ENCODE measurements around the gene STK32C.

Gene STK32C

GRCh38 chr10:132307823-132308586 is at the start of gene STK32C:
STK32C (minus strand) TSS chr10:132307950; CDS start chr10:132307833, 117 bp downstream.
- peak; percentile 93 for DNase-seq (ENCODE audit: low read depth)

- no peak for DNase-seq (ENCODE audit: low read depth)
Observed at GRCh38 chr10:132356621-132357195, 49.0 kb upstream of the STK32C start.

- no peak for DNase-seq (ENCODE audit: low read depth)
Observed at GRCh38 chr10:132355754-132356153, 48.0 kb upstream of the STK32C start.

- no peak for DNase-seq (ENCODE audit: low read depth)
Observed at GRCh38 chr10:132355297-132355696, 47.5 kb upstream of the STK32C start.

GRCh38 chr10:132354356-132355094 is 46.8 kb upstream of the STK32C start:
- no peak for DNase-seq (ENCODE audit: low read depth)

- no peak for DNase-seq (ENCODE audit: low read depth)
Observed at GRCh38 chr10:132353456-132354355, 46.0 kb upstream of the STK32C start.

GRCh38 chr10:132352462-132353308 is 44.9 kb upstream of the STK32C start:
- peak; percentile 79 for DNase-seq (ENCODE audit: low read depth)

GRCh38 chr10:132351611-132352010 is 43.9 kb upstream of the STK32C start:
- DNase-seq (ENCODE audit: low read depth) = no peak

- no peak for DNase-seq (ENCODE audit: low read depth)
Observed at GRCh38 chr10:132350946-132351345, 43.2 kb upstream of the STK32C start.

GRCh38 chr10:132350391-132350790 is 42.6 kb upstream of the STK32C start:
- no peak for DNase-seq (ENCODE audit: low read depth)

GRCh38 chr10:132349766-132350165 is 42.0 kb upstream of the STK32C start:
- DNase-seq (ENCODE audit: low read depth) = no peak

GRCh38 chr10:132347931-132348267 is 40.1 kb upstream of the STK32C start:
- DNase-seq (ENCODE audit: low read depth) = no peak

GRCh38 chr10:132347211-132347930 is 39.6 kb upstream of the STK32C start:
- no peak for DNase-seq (ENCODE audit: low read depth)

- no peak for DNase-seq (ENCODE audit: low read depth)
Observed at GRCh38 chr10:132346806-132347205, 39.1 kb upstream of the STK32C start.

- no peak for DNase-seq (ENCODE audit: low read depth)
Observed at GRCh38 chr10:132345345-132345744, 37.6 kb upstream of the STK32C start.

- no peak for DNase-seq (ENCODE audit: low read depth)
Observed at GRCh38 chr10:132344386-132344785, 36.6 kb upstream of the STK32C start.

- no peak for DNase-seq (ENCODE audit: low read depth)
Observed at GRCh38 chr10:132342553-132342952, 34.8 kb upstream of the STK32C start.

- DNase-seq (ENCODE audit: low read depth) = no peak
Observed at GRCh38 chr10:132341781-132342180, 34.0 kb upstream of the STK32C start.

GRCh38 chr10:132341017-132341416 is 33.3 kb upstream of the STK32C start:
- DNase-seq (ENCODE audit: low read depth) = no peak

- DNase-seq (ENCODE audit: low read depth) = no peak
Observed at GRCh38 chr10:132339276-132339675, 31.5 kb upstream of the STK32C start.

GRCh38 chr10:132338876-132339275 is 31.1 kb upstream of the STK32C start:
- no peak for DNase-seq (ENCODE audit: low read depth)

All from activated T-cell treated with anti-CD3 and anti-CD28 coated beads for 1 hour (primary cell).